HCT116 (cell line): Measurements from ENCODE around the gene VAMP8. TPM values are rescaled to one million over a fixed set of nuclear protein-coding genes. Genes with fewer than 3 reads are reported as not detected.
"Not testable (repeated sequence)": the region's sequence is repeated elsewhere in the genome, so short reads cannot be mapped to it uniquely, and the experiment has no call there.

Experiments used
- ATAC-seq: fragments of 200-7000 bp; cut with Tn5 transposase; 2 replicates; pipeline ENCODE4 v1.9.1; 2020; ENCODE audit warnings: mild to moderate bottlenecking, moderate library complexity
- BruUV-seq: library from RNA; stranded (reverse); fragments of 400-500 nt; replicated peaks from 2 replicates; lab custom pipeline; 2021; lab: Mats Ljungman, UMichigan
- CTCF ChIA-PET: fragments of 300-600 bp; sonication (Branson Sonifier 250); formaldehyde crosslinking; loops from one replicate; lab custom pipeline; 2021; ENCODE audit warnings: antibody characterized with exemption; lab: Charles Lee
- POLR2A ChIA-PET: fragments of 300-600, 350-600 bp; sonication (Branson Sonifier 250); formaldehyde crosslinking; loops from one replicate; lab custom pipeline; 2021; ENCODE audit warnings: antibody characterized with exemption; lab: Charles Lee
- RAD21 ChIA-PET, 2 experiments: fragments of 300-600 bp; sonication (Branson Sonifier 250); formaldehyde crosslinking; loops; one replicate each; lab custom pipeline; 2023; ENCODE audit warnings: low total read pairs in 2 of 2; ENCODE audit not compliant: uncharacterized antibody in 2 of 2, unreplicated experiment in 2 of 2, low non-redundant PET in 1 of 2; lab: Charles Lee
- DNase-seq: peaks from one replicate; pipeline ENCODE4 v3.0.0-alpha.2; 2010; ENCODE audit warnings: low read depth, low spot score
- H2AFZ ChIP-seq: fragments of 200-600 bp; shearing (Covaris generic), sonication (generic); 2 replicates; pipeline ENCODE4 v1.6.1; 2017; ENCODE audit warnings: low read depth, mixed run types, mixed read lengths, antibody characterized with exemption, low read length; ENCODE audit not compliant: poor library complexity, severe bottlenecking
- H3K27ac ChIP-seq: 2 replicates; pipeline ENCODE4 v1.5.1; 2012; ENCODE audit warnings: low read depth, low read length
- H3K27me3 ChIP-seq: fragments of 200-600 bp; sonication (generic); 2 replicates; pipeline ENCODE4 v1.6.1; 2016; ENCODE audit warnings: mixed run types, low read length, mixed read lengths; ENCODE audit not compliant: insufficient read depth
- H3K36me3 ChIP-seq, 2 experiments: fragments of 200-500 bp in 1 of 2; fragments of 200-600 bp in 1 of 2; sonication (Bioruptor generic) in 1 of 2; sonication (generic) in 1 of 2; 2 replicates each; pipeline versions ENCODE4 v1.5.1 to v1.6.1; 2014 to 2016; ENCODE audit warnings: low read length in 2 of 2, inconsistent platforms in 1 of 2, mixed read lengths in 1 of 2, mixed run types in 1 of 2; ENCODE audit not compliant: insufficient read depth in 2 of 2, control insufficient read depth in 1 of 2
- H3K4me1 ChIP-seq, 2 experiments: fragments of 200-600 bp in 1 of 2; sonication (generic) in 1 of 2; 2 replicates each; pipeline versions ENCODE4 v1.5.1 to v1.6.1; 2012 to 2017; ENCODE audit warnings: low read length in 2 of 2, inconsistent platforms in 1 of 2, mild to moderate bottlenecking in 1 of 2, mixed read lengths in 1 of 2, mixed run types in 1 of 2, moderate library complexity in 1 of 2; ENCODE audit not compliant: insufficient read depth in 2 of 2, control insufficient read depth in 1 of 2
- H3K4me2 ChIP-seq: fragments of 200-600 bp; sonication (generic); 2 replicates; pipeline ENCODE4 v1.6.1; 2017; ENCODE audit warnings: mixed run types, low read length, mixed read lengths
- H3K4me3 ChIP-seq, 2 experiments: fragments of 200-600 bp in 1 of 2; sonication (generic) in 1 of 2; replicated peaks in 1 of 2; 2 replicates each; pipeline ENCODE4 v1.5.1; 2011 to 2016; ENCODE audit warnings: low read length in 2 of 2, control low read depth in 1 of 2, low read depth in 1 of 2, mild to moderate bottlenecking in 1 of 2, mixed read lengths in 1 of 2, mixed run types in 1 of 2
- H3K79me2 ChIP-seq: fragments of 200-600 bp; sonication (generic); 2 replicates; pipeline ENCODE4 v1.6.1; 2017; ENCODE audit warnings: mild to moderate bottlenecking, mixed run types, low read length, moderate library complexity, mixed read lengths; ENCODE audit not compliant: insufficient read depth
- H3K9ac ChIP-seq: fragments of 200-600 bp; sonication (generic); 2 replicates; pipeline ENCODE4 v1.6.1; 2016; ENCODE audit warnings: low read length, mixed read lengths
- H3K9me2 ChIP-seq: fragments of 200-600 bp; sonication (generic), shearing (Covaris generic); 2 replicates; pipeline ENCODE4 v1.6.1; 2017; ENCODE audit warnings: mixed run types, mild to moderate bottlenecking, moderate library complexity; ENCODE audit not compliant: insufficient read depth
- H3K9me3 ChIP-seq, 2 experiments: fragments of 200-500 bp in 1 of 2; fragments of 200-600 bp in 1 of 2; sonication (Bioruptor generic) in 1 of 2; sonication (generic) in 1 of 2; 2 replicates each; pipeline ENCODE4 v1.6.1; 2014 to 2017; ENCODE audit warnings: low read length in 2 of 2, mixed read lengths in 2 of 2, inconsistent platforms in 1 of 2, low read depth in 1 of 2, mild to moderate bottlenecking in 1 of 2, mixed run types in 1 of 2, moderate library complexity in 1 of 2; ENCODE audit not compliant: control insufficient read depth in 1 of 2, insufficient read depth in 1 of 2
- H4K20me1 ChIP-seq: fragments of 200-600 bp; sonication (generic), shearing (Covaris generic); 2 replicates; pipeline ENCODE4 v1.6.1; 2017; ENCODE audit warnings: mixed run types, mild to moderate bottlenecking, moderate library complexity; ENCODE audit not compliant: insufficient read depth
- CBX3 ChIP-seq: IDR thresholded peaks from 2 replicates; pipeline ENCODE4 v1.6.1; 2012; ENCODE audit warnings: low read depth
- EZH2 ChIP-seq: fragments of 200-600 bp; sonication (generic); IDR thresholded peaks from 2 replicates; pipeline ENCODE4 v1.6.1; 2017; ENCODE audit warnings: antibody characterized with exemption, mixed run types
- FOSL1 ChIP-seq: IDR thresholded peaks from 2 replicates; pipeline ENCODE4 v1.6.1; 2012; ENCODE audit warnings: low read depth
- JUND ChIP-seq: IDR thresholded peaks from 2 replicates; pipeline ENCODE4 v1.6.1; 2012
- POLR2A ChIP-seq: IDR thresholded peaks from 2 replicates; pipeline ENCODE4 v1.7.0; 2011; ENCODE audit warnings: borderline replicate concordance; ENCODE audit not compliant: insufficient read depth, insufficient read length; ENCODE audit errors: extremely low read depth
- POLR2AphosphoS5 ChIP-seq: IDR thresholded peaks from 2 replicates; pipeline ENCODE4 v1.6.1; 2011; ENCODE audit warnings: mild to moderate bottlenecking, low read depth, low read length, moderate library complexity
- RAD21 ChIP-seq: IDR thresholded peaks from 2 replicates; pipeline ENCODE4 v1.6.1; 2012; ENCODE audit warnings: low read depth, mild to moderate bottlenecking
- SIN3A ChIP-seq: IDR thresholded peaks from 2 replicates; pipeline ENCODE4 v1.6.1; 2012; ENCODE audit warnings: low read depth
- SP1 ChIP-seq: IDR thresholded peaks from 2 replicates; pipeline ENCODE4 v1.6.1; 2012; ENCODE audit warnings: low read depth
- SRF ChIP-seq: IDR thresholded peaks from 2 replicates; pipeline ENCODE4 v1.6.1; 2012; ENCODE audit warnings: low read depth
- TCF7L2 ChIP-seq: IDR thresholded peaks from 2 replicates; pipeline ENCODE4 v1.7.0; 2011; ENCODE audit warnings: borderline replicate concordance, inconsistent platforms; ENCODE audit not compliant: insufficient read depth, insufficient read length; ENCODE audit errors: extremely low read depth
- ZFX ChIP-seq: fragments of 450-650 bp; IDR thresholded peaks from 2 replicates; pipeline ENCODE4 v1.6.1; 2017
- ZNF274 ChIP-seq: fragments of 200-500 bp; sonication (Bioruptor generic); IDR thresholded peaks from 2 replicates; pipeline ENCODE4 v1.6.1; 2014; ENCODE audit warnings: mild to moderate bottlenecking, low read depth, low read length, inconsistent platforms
- intact Hi-C: fragments of 100-400 bp; cut with micrococcal nuclease; formaldehyde crosslinking; loops from 2 replicates; pipeline ENCODE4 v1.10.0; 2022
- total RNA-seq: library from RNA; stranded (reverse); gene quantifications from one replicate; pipeline ENCODE4 v1.2.1, GENCODE V29; 2021; ENCODE audit not compliant: unreplicated experiment
- TF ChIP-seq, protein P1 (sequence below): IDR thresholded peaks from 2 replicates; pipeline ENCODE4 v1.6.1; 2012
- TF ChIP-seq, protein P2 (sequence below), 3 experiments: fragments of 200-600 bp in 1 of 3; sonication (generic) in 1 of 3; IDR thresholded peaks in 2 of 3; conservative IDR thresholded peaks in 1 of 3; 2 replicates each; pipeline ENCODE4 v1.5.1; 2012 to 2017; ENCODE audit warnings: low read depth in 2 of 3, low read length in 2 of 3, antibody characterized with exemption in 1 of 3, borderline replicate concordance in 1 of 3, control low read depth in 1 of 3, mild to moderate bottlenecking in 1 of 3, mixed read lengths in 1 of 3, mixed run types in 1 of 3, moderate library complexity in 1 of 3; ENCODE audit not compliant: insufficient read depth in 1 of 3
- TF ChIP-seq, protein P3 (sequence below): IDR thresholded peaks from 2 replicates; pipeline ENCODE4 v1.6.1; 2012; ENCODE audit warnings: low read depth

The VAMP8 gene
- total RNA-seq, 1 experiment from 2014 or later: 52.6 TPM

DNA sequence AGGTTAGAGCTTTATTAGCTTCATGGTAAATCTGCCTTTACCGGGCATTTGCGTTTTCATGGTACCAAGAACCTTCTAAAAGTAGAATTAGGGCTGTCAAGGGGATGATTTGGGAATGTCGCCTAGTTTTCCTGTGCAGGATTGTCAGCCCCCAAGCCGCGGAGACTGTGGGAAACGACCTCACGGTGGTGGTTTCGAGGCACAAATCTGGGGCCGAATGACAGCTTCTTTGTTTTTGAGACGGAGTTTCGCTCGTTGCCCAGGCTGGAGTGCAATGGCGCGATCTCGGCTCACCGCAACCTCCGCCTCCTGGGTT lies 38.0 kb downstream of the VAMP8 start:
- Histone ChIP-seq H4K20me1 (no peaks in the 10 kb centered on the region), H3K4me1 (peaks cover 14 to 35% of the 10 kb centered on the region in 2 experiments), H3K79me2 (peaks cover 64% of the 10 kb centered on the region), H3K27ac (peak overlapping the region; percentile 93), H3K4me2 (peak overlapping the region; percentile 58), H3K36me3 (peaks cover 12 to 24% of the 10 kb centered on the region in 2 experiments; a peak in 3 of 4 replicates), H3K4me3 (peak overlapping the region in 1 of 2 experiments; percentile 80; a peak in 1 of 4 replicates), H3K27me3 (no peaks in the 10 kb centered on the region), H3K9me3 (no peaks in the 10 kb centered on the region), H2AFZ (no peak overlapping the region), H3K9me2 (no peaks in the 10 kb centered on the region), H3K9ac (peak overlapping the region; percentile 94; the same call in 1 of the 2 replicates)
- CTCF ChIA-PET: no interaction called here
- DNase-seq (no peak), ATAC-seq (no peak)
- RAD21 ChIA-PET: no interaction called here
- POLR2A ChIA-PET: interaction anchor here (1.4 kb wide), 1 partner anchor 59 kb away, joined by 4 read pairs; no protein-coding TSS in a partner anchor
- intact Hi-C loops: no loop called here
- BruUV-seq: no TSS peak
- TF ChIP-seq, protein P1, sequence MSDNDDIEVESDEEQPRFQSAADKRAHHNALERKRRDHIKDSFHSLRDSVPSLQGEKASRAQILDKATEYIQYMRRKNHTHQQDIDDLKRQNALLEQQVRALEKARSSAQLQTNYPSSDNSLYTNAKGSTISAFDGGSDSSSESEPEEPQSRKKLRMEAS: no peak
- TF ChIP-seq EZH2 (no peak), FOSL1 (no peak), POLR2A (no peak), SIN3A (no peak), ZFX (no peak), CBX3 (no peak), JUND (no peak), TCF7L2 (no peak), SP1 (no peak), SRF (no peak), POLR2AphosphoS5 (no peak), RAD21 (no peak), ZNF274 (no peak)
- TF ChIP-seq, protein P2, sequence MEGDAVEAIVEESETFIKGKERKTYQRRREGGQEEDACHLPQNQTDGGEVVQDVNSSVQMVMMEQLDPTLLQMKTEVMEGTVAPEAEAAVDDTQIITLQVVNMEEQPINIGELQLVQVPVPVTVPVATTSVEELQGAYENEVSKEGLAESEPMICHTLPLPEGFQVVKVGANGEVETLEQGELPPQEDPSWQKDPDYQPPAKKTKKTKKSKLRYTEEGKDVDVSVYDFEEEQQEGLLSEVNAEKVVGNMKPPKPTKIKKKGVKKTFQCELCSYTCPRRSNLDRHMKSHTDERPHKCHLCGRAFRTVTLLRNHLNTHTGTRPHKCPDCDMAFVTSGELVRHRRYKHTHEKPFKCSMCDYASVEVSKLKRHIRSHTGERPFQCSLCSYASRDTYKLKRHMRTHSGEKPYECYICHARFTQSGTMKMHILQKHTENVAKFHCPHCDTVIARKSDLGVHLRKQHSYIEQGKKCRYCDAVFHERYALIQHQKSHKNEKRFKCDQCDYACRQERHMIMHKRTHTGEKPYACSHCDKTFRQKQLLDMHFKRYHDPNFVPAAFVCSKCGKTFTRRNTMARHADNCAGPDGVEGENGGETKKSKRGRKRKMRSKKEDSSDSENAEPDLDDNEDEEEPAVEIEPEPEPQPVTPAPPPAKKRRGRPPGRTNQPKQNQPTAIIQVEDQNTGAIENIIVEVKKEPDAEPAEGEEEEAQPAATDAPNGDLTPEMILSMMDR (IDR thresholded peaks at IDR 0.05 in 2 of 3, conservative IDR thresholded peaks at IDR 0.05 in 1 of 3; ENCODE audit: borderline replicate concordance in 1 of 3, insufficient read depth in 1 of 3, low read depth in 2 of 3, low read length in 2 of 3): no peak
- TF ChIP-seq, protein P3, sequence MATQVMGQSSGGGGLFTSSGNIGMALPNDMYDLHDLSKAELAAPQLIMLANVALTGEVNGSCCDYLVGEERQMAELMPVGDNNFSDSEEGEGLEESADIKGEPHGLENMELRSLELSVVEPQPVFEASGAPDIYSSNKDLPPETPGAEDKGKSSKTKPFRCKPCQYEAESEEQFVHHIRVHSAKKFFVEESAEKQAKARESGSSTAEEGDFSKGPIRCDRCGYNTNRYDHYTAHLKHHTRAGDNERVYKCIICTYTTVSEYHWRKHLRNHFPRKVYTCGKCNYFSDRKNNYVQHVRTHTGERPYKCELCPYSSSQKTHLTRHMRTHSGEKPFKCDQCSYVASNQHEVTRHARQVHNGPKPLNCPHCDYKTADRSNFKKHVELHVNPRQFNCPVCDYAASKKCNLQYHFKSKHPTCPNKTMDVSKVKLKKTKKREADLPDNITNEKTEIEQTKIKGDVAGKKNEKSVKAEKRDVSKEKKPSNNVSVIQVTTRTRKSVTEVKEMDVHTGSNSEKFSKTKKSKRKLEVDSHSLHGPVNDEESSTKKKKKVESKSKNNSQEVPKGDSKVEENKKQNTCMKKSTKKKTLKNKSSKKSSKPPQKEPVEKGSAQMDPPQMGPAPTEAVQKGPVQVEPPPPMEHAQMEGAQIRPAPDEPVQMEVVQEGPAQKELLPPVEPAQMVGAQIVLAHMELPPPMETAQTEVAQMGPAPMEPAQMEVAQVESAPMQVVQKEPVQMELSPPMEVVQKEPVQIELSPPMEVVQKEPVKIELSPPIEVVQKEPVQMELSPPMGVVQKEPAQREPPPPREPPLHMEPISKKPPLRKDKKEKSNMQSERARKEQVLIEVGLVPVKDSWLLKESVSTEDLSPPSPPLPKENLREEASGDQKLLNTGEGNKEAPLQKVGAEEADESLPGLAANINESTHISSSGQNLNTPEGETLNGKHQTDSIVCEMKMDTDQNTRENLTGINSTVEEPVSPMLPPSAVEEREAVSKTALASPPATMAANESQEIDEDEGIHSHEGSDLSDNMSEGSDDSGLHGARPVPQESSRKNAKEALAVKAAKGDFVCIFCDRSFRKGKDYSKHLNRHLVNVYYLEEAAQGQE: no peak

DNA sequence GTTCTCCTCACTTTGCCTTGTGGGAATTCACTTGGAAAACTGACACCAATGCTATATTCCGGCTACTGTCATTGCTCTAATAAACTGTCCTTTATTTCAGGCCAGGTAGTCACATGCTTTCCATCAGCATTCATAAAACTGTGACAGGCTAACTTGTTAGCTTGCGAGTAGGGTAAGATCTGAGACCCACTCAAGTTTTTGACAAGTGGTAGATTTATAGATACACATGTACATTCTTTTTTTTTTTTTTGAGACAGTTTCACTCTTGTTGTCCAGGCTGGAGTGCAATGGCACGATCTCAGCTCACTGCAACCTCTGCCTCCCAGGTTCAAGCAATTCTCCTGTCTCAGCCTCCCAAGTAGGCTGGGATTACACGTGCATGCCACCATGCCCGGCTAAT lies 40.3 kb downstream of the VAMP8 start:
- H4K20me1 ChIP-seq, intact Hi-C loops, H3K27me3 ChIP-seq, CTCF ChIA-PET, H3K9me2 ChIP-seq, DNase-seq, BruUV-seq, H2AFZ ChIP-seq, H3K9me3 ChIP-seq, H3K27ac ChIP-seq, ATAC-seq, RAD21 ChIA-PET, POLR2A ChIA-PET: not testable (repeated sequence)
- H3K4me2 ChIP-seq: peak overlapping the region; percentile 58
- peaks cover 12 to 27% of the 10 kb centered on the region in 2 experiments for H3K4me1 ChIP-seq
- peaks cover 72% of the 10 kb centered on the region for H3K79me2 ChIP-seq
- peak overlapping the region; percentile 80 to 87; a peak in 3 of 4 replicates for H3K4me3 ChIP-seq
- peak overlapping the region; percentile 94 for H3K9ac ChIP-seq
- peaks cover 30 to 37% of the 10 kb centered on the region in 2 experiments for H3K36me3 ChIP-seq
